ENCODE measurements around the gene PUS7. TPM values are rescaled to one million over a fixed set of nuclear protein-coding genes. Genes with fewer than 3 reads are reported as not detected.

Gene PUS7
- total RNA-seq, 2 experiments from 2014 or later, result 14.3 to 14.6 TPM

DNA sequence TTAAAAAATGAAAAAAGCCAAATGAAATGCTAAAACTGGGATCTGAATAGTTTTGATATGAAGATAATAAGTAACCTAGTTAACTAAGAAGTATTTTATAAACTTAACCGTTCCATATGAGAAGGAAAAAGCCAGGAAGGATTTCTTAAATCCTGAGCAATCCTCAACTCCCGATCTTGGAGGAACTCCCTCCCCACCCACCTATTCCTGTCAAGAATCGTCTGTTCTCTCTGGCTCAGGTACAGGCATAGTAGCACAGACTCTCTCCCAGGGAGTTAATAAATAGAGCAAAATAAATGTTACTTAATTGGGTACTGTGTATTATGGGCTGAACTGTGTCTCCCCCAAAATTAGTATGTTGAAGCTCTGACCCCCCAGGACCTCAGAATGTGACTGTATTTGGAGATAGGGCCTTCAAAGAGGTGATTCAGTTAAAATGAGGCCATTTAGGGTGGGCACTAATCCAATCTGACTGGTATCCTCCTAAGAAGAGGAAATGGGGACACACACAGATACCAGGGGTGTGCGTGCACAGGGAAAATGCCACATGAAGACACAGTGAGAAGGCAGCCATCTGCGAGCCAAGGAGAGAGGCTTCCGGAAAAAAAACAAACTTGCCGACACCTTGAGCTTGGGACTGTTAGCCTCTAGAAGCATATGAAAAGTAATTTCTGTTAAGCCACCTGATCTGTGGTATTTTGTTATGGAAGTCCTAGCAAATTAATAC, 28.7 kb downstream of the PUS7 start:
- CTCF ChIA-PET, result interaction anchor here (0.6 kb wide), 1 partner anchor 73 kb away, joined by 5 read pairs; no protein-coding TSS in a partner anchor
- DNase-seq, result no peak
- peaks cover 18% of the 10 kb centered on the region for H3K36me3 Mint-ChIP-seq (ENCODE audit: low read depth)
- no peaks in the 10 kb centered on the region for H3K4me1 Mint-ChIP-seq (ENCODE audit: low read depth)
- H3K27me3 Mint-ChIP-seq (ENCODE audit: low read depth), result no peaks in the 10 kb centered on the region
- intact Hi-C loops (cut with micrococcal nuclease), result no loop called here
- H3K27ac Mint-ChIP-seq, result no peak overlapping the region
- H3K9me3 Mint-ChIP-seq, result no peaks in the 10 kb centered on the region
- no peak overlapping the region for H3K4me3 Mint-ChIP-seq

DNA sequence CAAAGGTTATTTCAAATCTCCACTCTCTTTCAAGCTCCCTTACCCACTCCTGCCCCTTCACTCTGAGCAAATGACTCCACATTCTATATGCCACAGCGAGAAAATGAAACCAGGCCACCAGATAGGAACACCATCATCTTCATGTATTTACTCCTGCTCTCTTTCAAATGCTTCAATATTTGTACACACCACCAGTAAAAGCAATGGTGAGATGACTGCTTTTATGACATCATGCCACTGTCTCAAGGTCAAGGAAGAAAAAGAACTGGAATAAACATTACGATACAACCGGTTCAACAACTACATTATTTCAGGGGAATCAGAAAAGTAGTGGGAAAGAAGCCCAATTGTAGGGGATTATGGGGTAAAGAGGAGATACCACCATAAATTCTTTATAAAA, 32.7 kb downstream of the PUS7 start:
- Mint-ChIP-seq H3K4me1 (ENCODE audit: low read depth) (no peaks in the 10 kb centered on the region), H3K36me3 (ENCODE audit: low read depth) (peaks cover 34% of the 10 kb centered on the region), H3K27ac (no peak overlapping the region), H3K27me3 (ENCODE audit: low read depth) (no peaks in the 10 kb centered on the region), H3K9me3 (no peaks in the 10 kb centered on the region), H3K4me3 (no peak overlapping the region)
- CTCF ChIA-PET, result interaction anchor here (0.7 kb wide), 1 partner anchor 75 kb away, joined by 3 read pairs; no protein-coding TSS in a partner anchor
- intact Hi-C loops (cut with micrococcal nuclease), result no loop called here
- no peak for DNase-seq

DNA sequence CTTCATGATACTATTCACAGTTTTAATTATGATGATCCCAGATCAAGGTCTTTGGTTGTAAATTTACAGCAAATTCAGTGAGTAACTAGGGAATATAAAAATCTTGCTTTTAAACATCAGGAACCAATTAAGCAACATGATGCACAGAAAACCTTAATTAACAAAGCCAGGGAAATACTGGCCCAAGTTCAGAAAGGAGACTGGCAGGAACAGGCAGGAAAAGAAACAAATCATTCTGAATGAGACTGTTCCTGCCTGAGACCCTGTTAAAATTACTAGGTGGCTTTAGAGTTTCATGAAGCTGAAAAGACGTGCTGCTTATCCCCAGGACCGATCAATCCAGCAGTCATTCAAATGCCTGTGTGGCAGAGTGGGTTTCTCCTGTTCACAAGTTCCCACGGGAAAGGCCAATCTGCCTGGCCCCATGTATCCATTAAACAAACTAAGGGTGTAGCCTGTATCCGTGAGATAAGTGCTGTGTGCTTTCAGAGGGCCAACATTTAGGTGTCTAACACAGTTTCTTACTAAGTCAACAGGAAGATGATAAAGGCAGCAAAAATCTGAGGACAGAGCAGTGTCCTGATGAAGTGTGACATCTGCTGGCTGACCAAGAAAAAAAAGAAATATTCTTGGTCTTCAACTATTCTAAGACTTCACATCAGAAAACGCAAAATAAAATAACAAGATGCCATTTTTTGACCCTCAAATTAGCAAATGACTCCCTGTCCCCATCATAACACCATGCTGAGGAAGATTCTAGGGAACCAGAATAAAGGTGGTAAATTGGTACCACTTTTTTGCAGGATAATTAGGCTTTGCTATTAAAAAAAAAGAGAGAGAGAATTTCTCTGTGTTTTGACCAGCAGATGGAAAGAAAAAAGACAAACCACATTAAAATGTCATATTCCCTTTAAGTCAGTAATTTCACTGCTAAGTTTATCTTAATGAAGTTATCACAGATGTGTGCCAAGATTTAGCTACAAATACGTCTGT, 34.2 kb downstream of the PUS7 start:
- CTCF ChIA-PET, result interaction anchor here (0.6 to 0.7 kb wide), 2 partner anchors 33 to 504 kb away, joined by 3 to 4 read pairs; no protein-coding TSS in a partner anchor
- Mint-ChIP-seq H3K9me3 (no peaks in the 10 kb centered on the region), H3K27me3 (ENCODE audit: low read depth) (no peaks in the 10 kb centered on the region), H3K4me3 (no peak overlapping the region), H3K36me3 (ENCODE audit: low read depth) (peaks cover 34% of the 10 kb centered on the region), H3K27ac (no peak overlapping the region), H3K4me1 (ENCODE audit: low read depth) (no peaks in the 10 kb centered on the region)
- DNase-seq, result no peak
- intact Hi-C loops (cut with micrococcal nuclease), result loop anchor here (1.0 kb wide), 2 partner anchors 507 to 565 kb away; no protein-coding TSS in a partner anchor

DNA sequence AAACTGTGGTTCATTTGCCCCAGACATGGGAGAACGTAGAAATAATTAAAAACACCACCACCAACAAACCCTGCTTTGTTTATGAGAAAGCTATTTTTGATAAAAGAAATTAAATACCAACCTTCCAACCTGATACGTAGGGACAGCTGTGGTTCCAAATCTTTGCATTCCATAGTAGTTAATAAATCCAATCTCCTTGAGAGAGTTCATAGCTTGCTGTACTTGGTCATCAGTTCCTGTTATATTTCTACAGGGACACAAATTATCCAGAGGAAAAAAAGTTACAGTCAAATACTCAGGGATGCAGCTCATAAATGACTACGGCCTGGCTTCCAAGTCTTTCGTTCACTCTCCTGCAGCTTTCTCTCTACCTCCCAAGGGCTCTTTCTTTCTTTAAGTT, 41.1 kb downstream of the PUS7 start:
- CTCF ChIA-PET, result interaction anchor here (0.6 kb wide), 2 partner anchors 51 to 519 kb away, joined by 3 read pairs; no protein-coding TSS in a partner anchor
- intact Hi-C loops (cut with micrococcal nuclease), result no loop called here
- H3K4me3 Mint-ChIP-seq, result no peak overlapping the region
- peaks cover 37% of the 10 kb centered on the region for H3K36me3 Mint-ChIP-seq (ENCODE audit: low read depth)
- DNase-seq, result no peak
- H3K9me3 Mint-ChIP-seq, result no peaks in the 10 kb centered on the region
- no peaks in the 10 kb centered on the region for H3K27me3 Mint-ChIP-seq (ENCODE audit: low read depth)
- no peaks in the 10 kb centered on the region for H3K4me1 Mint-ChIP-seq (ENCODE audit: low read depth)
- no peak overlapping the region for H3K27ac Mint-ChIP-seq

DNA sequence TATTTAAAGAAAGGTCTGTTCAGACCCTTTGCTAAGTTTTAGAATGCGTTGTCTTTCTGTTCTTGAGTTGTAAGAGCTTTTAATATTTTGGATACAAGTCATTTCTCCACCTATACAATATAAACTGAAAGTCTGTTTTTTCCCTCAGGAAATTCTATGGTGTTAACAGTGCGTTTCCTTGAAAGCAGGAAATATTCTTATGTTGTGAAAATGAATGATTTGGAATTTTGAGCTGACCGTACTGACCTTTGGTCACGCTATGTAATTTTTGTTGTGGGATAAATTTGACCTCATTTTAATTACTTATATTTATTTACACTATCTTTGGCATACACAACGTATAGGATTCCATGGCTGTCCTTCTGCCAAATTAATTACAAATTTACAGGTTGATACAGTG, 43.5 kb downstream of the PUS7 start:
- Mint-ChIP-seq H3K4me1 (ENCODE audit: low read depth) (no peaks in the 10 kb centered on the region), H3K27me3 (ENCODE audit: low read depth) (no peaks in the 10 kb centered on the region), H3K27ac (no peak overlapping the region), H3K9me3 (no peaks in the 10 kb centered on the region), H3K4me3 (no peak overlapping the region), H3K36me3 (ENCODE audit: low read depth) (peaks cover 35% of the 10 kb centered on the region)
- intact Hi-C loops (cut with micrococcal nuclease), result no loop called here
- CTCF ChIA-PET, result no interaction called here
- DNase-seq, result no peak

DNA sequence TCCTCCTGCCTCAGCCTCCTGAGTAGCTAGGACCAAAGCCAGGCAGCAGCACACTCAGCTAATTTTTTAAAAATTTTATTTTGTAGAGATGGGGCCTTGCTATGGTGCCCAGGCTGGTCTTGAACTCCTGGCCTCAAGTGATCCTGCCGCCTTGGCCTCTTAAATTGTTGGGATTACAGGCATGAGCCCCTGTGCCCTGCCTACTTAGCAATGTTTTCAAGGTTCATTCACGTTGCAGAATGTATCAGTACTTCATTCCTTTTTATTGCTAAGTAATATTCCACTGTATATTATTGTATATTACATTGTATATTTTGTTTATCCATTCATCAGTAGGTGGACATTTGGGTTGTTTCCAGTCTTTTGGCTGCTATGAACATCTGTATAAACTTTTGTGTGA, 44.2 kb downstream of the PUS7 start:
- Mint-ChIP-seq H3K4me3 (no peak overlapping the region), H3K27me3 (ENCODE audit: low read depth) (no peaks in the 10 kb centered on the region), H3K36me3 (ENCODE audit: low read depth) (peaks cover 35% of the 10 kb centered on the region), H3K9me3 (no peaks in the 10 kb centered on the region), H3K4me1 (ENCODE audit: low read depth) (no peaks in the 10 kb centered on the region), H3K27ac (no peak overlapping the region)
- DNase-seq, result no peak
- CTCF ChIA-PET, result no interaction called here
- intact Hi-C loops (cut with micrococcal nuclease), result no loop called here

DNA sequence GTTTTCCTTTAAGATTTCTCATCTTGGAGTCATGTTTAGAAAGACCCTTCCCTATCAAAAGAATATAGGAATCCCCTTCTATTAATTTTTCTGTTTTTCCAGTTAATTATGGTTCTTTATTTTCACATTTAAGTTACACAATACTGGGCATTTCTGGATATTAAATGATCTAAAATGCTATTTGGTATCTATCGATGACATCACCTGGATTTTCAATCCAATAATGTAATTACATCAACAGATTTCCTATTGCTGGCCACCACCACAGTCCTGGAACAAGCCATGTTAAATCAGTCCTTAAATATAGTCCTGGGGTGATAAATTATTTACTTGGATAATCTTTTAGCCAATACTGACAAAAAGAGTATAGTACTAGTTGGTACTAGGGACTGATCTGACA, 48.0 kb downstream of the PUS7 start:
- Mint-ChIP-seq H3K4me3 (no peak overlapping the region), H3K27ac (no peak overlapping the region), H3K9me3 (no peaks in the 10 kb centered on the region), H3K36me3 (ENCODE audit: low read depth) (peaks cover 29% of the 10 kb centered on the region), H3K27me3 (ENCODE audit: low read depth) (no peaks in the 10 kb centered on the region), H3K4me1 (ENCODE audit: low read depth) (no peaks in the 10 kb centered on the region)
- CTCF ChIA-PET, result no interaction called here
- intact Hi-C loops (cut with micrococcal nuclease), result no loop called here
- no peak for DNase-seq

DNA sequence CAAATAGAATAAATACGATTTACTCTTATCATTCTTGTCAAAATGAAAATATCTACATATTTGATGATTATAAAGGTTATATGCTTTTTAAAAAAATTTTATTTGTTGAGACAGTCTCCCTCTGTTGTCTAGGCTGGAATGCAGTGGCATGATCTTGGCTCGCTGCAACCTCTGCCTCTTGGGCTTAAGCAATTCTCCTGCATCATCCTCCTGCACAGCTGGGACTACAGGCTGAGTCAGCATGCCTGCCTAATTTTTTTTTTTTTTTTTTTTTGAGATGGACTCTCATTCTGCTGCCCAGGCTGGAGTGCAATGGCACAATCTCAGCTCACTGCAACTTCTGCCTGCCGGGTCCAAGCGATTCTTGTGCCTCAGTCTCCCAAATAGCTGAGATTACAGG, 48.9 kb downstream of the PUS7 start:
- CTCF ChIA-PET, result no interaction called here
- Mint-ChIP-seq H3K27ac (no peak overlapping the region), H3K36me3 (ENCODE audit: low read depth) (peaks cover 28% of the 10 kb centered on the region), H3K9me3 (no peaks in the 10 kb centered on the region), H3K4me3 (no peak overlapping the region), H3K27me3 (ENCODE audit: low read depth) (no peaks in the 10 kb centered on the region), H3K4me1 (ENCODE audit: low read depth) (no peaks in the 10 kb centered on the region)
- intact Hi-C loops (cut with micrococcal nuclease), result no loop called here
- DNase-seq, result no peak

DNA sequence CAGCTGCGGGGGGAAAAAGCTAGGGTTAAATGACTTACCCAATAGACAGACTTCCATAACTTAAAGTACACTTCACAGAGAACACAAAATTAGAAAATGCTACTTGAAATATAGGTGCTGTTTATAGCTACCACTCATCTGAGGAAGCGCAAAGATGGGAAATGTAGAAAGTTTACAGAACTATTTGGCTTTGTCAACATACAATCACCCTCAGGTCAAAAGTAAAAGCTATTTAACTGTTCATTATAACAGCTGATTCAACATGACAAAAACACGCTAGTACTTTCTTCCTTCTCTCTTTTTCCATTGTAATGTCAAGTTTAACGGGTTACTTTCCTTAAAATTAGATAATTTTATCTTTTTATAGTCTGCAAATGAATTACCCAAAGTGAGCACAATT, 51.2 kb downstream of the PUS7 start:
- H3K4me1 Mint-ChIP-seq (ENCODE audit: low read depth), result no peaks in the 10 kb centered on the region
- CTCF ChIA-PET, result no interaction called here

DNA sequence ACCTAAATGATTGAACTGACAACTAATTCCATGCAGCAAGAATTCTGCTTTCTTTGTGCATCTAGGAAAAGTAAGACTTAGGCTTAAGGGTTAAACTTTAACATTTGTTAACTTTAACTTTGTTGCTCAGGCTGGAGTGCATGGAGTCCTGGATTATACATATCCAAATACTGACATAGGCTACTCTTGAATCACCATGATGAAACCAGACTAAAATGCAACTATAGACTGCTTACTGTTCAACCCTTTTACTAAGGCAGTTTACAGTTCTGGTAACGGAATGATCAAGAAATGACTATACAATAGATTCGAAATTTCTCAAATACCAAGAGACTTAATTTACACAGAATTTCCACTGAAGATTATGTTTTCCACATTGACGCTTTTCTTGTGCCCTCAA, 52.0 kb downstream of the PUS7 start:
- CTCF ChIA-PET, result no interaction called here

More for the DNA sequence above, 51.2 kb downstream of the PUS7 start:
- Mint-ChIP-seq H3K27ac (no peak overlapping the region), H3K36me3 (ENCODE audit: low read depth) (peaks cover 24% of the 10 kb centered on the region), H3K4me3 (no peak overlapping the region), H3K9me3 (no peaks in the 10 kb centered on the region), H3K27me3 (ENCODE audit: low read depth) (no peaks in the 10 kb centered on the region)
- intact Hi-C loops (cut with micrococcal nuclease), result no loop called here
- DNase-seq, result no peak

DNA sequence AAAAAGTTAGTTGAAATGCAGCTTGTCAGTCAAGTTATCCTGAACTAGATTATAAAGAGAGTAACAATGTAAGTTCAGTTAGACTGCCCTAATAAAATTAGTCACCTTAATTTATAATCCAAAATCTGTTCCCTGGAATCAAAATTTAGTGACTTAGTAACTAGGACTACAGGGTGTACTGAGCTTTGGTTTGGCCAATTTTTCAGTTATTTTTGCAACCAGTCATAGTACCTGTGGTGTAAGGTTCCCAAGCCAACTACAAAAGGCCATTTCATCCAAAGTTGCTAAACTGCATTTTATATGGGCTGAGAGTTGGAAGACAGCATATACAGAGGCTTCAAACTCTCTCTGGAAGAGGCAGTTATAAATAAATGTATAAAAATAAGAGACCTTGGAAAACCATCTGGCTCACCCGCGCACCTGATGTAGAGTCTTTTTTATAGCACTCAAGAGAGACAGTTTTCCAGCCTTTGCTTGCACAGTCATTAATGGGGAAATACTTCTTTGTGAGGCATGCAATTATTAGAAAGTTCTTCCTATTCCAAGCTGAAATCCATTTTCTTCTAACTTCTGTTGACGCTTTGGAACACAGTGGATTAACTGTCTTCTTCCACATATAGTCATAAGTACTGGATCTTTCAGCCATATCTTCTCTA, 59.2 kb downstream of the PUS7 start:
- H3K36me3 Mint-ChIP-seq (ENCODE audit: low read depth), result peaks cover 14% of the 10 kb centered on the region
- no peak overlapping the region for H3K4me3 Mint-ChIP-seq
- H3K4me1 Mint-ChIP-seq (ENCODE audit: low read depth), result no peaks in the 10 kb centered on the region
- no peaks in the 10 kb centered on the region for H3K9me3 Mint-ChIP-seq
- intact Hi-C loops (cut with micrococcal nuclease), result no loop called here
- CTCF ChIA-PET, result no interaction called here
- DNase-seq, result no peak
- H3K27me3 Mint-ChIP-seq (ENCODE audit: low read depth), result no peaks in the 10 kb centered on the region
- H3K27ac Mint-ChIP-seq, result no peak overlapping the region

More for the DNA sequence above, 52.0 kb downstream of the PUS7 start:
- Mint-ChIP-seq H3K4me1 (ENCODE audit: low read depth) (no peaks in the 10 kb centered on the region), H3K9me3 (no peaks in the 10 kb centered on the region), H3K27me3 (ENCODE audit: low read depth) (no peaks in the 10 kb centered on the region), H3K4me3 (no peak overlapping the region), H3K27ac (no peak overlapping the region), H3K36me3 (ENCODE audit: low read depth) (peaks cover 21% of the 10 kb centered on the region)
- intact Hi-C loops (cut with micrococcal nuclease), result no loop called here
- DNase-seq, result no peak

DNA sequence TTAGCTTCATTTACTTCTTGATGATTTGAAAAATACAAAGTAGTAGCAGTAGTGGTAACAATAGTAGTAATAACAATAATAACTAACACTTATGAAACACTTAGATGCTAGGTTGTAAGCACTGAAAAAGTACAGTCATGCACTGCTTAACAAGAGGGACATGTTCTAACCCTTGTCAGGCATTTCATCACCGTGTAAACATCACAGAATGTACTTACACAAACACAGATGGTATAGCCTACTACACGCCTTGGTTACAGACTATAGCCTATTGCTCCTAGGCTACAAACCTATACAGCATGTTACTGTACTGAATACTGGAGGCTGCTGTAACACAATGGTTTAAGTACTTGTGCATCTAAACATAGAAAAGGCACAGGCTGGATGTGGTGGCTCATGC, 60.6 kb downstream of the PUS7 start:
- H3K36me3 Mint-ChIP-seq (ENCODE audit: low read depth), result peaks cover 15% of the 10 kb centered on the region
- DNase-seq, result no peak
- CTCF ChIA-PET, result interaction anchor here (0.7 to 1.1 kb wide), 2 partner anchors 10 to 545 kb away, joined by 3 to 4 read pairs; no protein-coding TSS in a partner anchor
- no peak overlapping the region for H3K4me3 Mint-ChIP-seq
- no peaks in the 10 kb centered on the region for H3K4me1 Mint-ChIP-seq (ENCODE audit: low read depth)
- intact Hi-C loops (cut with micrococcal nuclease), result no loop called here
- no peaks in the 10 kb centered on the region for H3K27me3 Mint-ChIP-seq (ENCODE audit: low read depth)
- H3K9me3 Mint-ChIP-seq, result no peaks in the 10 kb centered on the region
- H3K27ac Mint-ChIP-seq, result no peak overlapping the region
